ENCODE results near the gene SPATA2.
A peak's percentile ranks its signal among the peaks of the same experiment; 100 is the strongest.
"Not testable (repeated sequence)": the region's sequence is repeated elsewhere in the genome, so short reads cannot be mapped to it uniquely, and the experiment has no call there.

SPATA2 gene

DNA sequence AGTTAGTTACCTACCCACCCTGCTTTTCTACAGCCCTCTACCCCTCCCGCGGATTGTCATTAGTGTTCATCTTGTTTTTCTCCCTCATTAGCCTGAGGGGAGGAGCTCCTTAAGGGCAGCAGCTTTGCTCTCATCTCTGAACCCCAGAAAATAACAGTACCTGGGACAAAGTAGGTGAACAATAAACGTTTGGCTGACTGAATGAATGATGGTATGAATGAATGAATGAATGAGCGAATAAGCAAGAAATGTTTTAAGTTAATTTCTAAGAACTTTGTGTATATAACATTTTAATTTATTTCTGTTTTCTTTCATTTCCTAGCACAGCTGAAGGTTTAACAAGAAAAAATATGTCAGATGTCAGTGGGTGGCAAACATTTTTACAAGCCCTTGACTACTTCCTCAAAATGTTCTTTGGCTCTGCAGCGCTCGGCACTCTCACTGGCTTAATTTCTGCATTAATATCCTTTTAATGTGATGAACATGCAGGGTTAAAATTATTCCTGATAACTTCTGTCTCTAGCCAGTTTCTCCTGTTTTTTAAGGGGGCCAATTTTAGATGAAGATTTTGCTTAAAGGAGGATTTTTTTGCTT is 52.6 kb downstream of the SPATA2 start:
- Histone ChIP-seq H3K27me3 (replicated peaks; ENCODE audit: control insufficient read depth, insufficient read depth, low read length) (no peaks in the 10 kb centered on the region), H3K36me3 (ENCODE audit: control insufficient read depth, insufficient read depth, low read length, severe bottlenecking) (peaks cover 40% of the 10 kb centered on the region), H3K9ac (ENCODE audit: low read length) (no peak overlapping the region), H3K9me3 (ENCODE audit: control insufficient read depth, low read length) (no peaks in the 10 kb centered on the region), H3K4me1 (ENCODE audit: control insufficient read depth, insufficient read depth, low read length) (peaks cover 16% of the 10 kb centered on the region), H3K4me3 (ENCODE audit: low read length) (no peak overlapping the region)
- DNase-seq (ENCODE audit: low read depth) = no peak

DNA sequence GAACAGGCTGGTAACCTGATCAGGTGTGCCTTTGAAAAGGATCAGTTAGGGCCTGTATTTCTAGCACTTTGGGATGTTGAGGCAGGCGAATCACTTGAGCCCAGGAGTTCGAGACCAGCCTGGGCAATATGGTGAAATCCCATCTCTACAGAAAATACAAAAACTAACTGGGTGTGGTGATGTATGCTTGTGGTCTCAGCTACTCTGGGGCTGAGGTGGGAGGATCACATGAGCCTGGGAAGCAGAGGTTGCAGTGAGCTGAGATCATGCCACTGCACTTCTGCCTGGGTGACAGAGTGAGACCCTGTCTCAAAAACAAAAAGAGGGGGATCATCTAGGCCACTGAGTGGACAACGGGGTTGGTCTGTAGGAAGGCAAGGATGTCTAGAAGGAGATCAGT is 54.1 kb downstream of the SPATA2 start:
- Histone ChIP-seq H3K36me3 (ENCODE audit: control insufficient read depth, insufficient read depth, low read length, severe bottlenecking) (peaks cover 48% of the 10 kb centered on the region), H3K4me1 (ENCODE audit: control insufficient read depth, insufficient read depth, low read length) (peaks cover 12% of the 10 kb centered on the region)
- H3K4me3 ChIP-seq (ENCODE audit: low read length); H3K9me3 ChIP-seq (ENCODE audit: control insufficient read depth, low read length); DNase-seq (ENCODE audit: low read depth); H3K27me3 ChIP-seq (replicated peaks; ENCODE audit: control insufficient read depth, insufficient read depth, low read length); H3K9ac ChIP-seq (ENCODE audit: low read length): not testable (repeated sequence)

DNA sequence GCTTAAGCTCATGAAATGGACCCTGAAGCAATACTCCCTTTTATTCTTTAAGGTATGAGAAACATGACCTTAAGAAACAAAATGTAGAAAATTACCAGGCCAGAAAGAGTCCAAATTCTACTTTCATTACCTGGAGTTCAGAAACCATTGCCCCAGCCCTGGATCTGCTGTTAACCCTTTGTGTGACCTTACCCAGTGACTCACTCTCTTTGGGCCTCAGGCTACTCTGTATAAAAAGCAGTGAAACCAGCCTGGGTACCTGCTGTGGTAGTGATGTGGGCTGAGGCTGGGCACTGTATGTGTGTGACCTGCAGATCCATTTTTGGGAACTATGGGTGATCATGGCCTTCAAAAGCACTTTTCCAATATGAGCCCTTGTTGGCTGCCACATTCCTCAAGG is 55.5 kb downstream of the SPATA2 start:
- Histone ChIP-seq H3K4me1 (ENCODE audit: control insufficient read depth, insufficient read depth, low read length) (peaks cover 9% of the 10 kb centered on the region), H3K9ac (ENCODE audit: low read length) (no peak overlapping the region), H3K36me3 (ENCODE audit: control insufficient read depth, insufficient read depth, low read length, severe bottlenecking) (peaks cover 53% of the 10 kb centered on the region), H3K9me3 (ENCODE audit: control insufficient read depth, low read length) (no peaks in the 10 kb centered on the region), H3K27me3 (replicated peaks; ENCODE audit: control insufficient read depth, insufficient read depth, low read length) (no peaks in the 10 kb centered on the region), H3K4me3 (ENCODE audit: low read length) (no peak overlapping the region)
- DNase-seq (ENCODE audit: low read depth) = no peak

DNA sequence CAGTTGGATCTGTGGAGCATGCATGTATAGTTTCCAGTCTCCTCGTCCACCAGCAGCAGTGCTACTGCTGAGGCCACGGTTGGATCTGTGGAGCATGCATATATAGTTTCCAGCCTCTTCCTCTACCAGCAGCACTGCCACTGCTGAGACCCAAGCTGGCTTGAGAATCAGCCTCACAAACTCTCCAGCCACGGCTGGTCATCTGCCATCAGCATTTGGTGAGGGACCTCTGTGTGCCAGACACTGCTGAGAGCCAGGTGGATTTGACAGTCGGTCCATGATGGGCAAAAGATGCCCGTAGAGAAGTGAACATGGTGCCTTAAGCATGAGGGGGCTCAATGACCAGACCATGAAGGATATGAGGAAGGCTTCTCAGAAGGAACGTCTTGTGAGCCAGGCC is 56.3 kb downstream of the SPATA2 start:
- Histone ChIP-seq H3K4me1 (ENCODE audit: control insufficient read depth, insufficient read depth, low read length) (peaks cover 9% of the 10 kb centered on the region), H3K27me3 (replicated peaks; ENCODE audit: control insufficient read depth, insufficient read depth, low read length) (no peaks in the 10 kb centered on the region), H3K9ac (ENCODE audit: low read length) (no peak overlapping the region), H3K9me3 (ENCODE audit: control insufficient read depth, low read length) (no peaks in the 10 kb centered on the region), H3K4me3 (ENCODE audit: low read length) (no peak overlapping the region), H3K36me3 (ENCODE audit: control insufficient read depth, insufficient read depth, low read length, severe bottlenecking) (peaks cover 46% of the 10 kb centered on the region)
- DNase-seq (ENCODE audit: low read depth) = no peak

DNA sequence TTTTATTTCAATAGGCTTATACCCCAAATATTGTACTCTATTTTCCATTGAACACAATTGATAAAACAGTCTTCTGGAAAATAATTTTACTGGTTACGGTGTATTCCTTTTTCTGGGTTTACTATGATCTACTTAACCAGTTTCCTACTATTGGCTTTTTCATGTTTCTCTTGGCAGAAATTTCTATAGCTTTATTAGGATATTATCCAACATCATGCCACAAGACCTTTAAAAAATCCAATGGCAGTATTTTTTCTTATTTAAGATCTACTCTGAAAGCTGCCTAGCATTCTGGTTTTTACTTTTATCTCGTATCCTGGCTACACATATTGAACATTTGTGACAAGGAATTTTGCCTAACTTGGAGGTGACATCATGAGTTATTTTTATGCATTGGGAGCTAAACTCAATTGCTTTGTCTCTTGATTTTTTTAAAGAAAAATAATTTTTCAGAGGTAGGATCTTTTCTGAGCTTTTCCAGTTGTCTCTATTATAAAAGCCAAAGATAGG is 57.2 kb downstream of the SPATA2 start:
- no peaks in the 10 kb centered on the region for H3K27me3 ChIP-seq (replicated peaks; ENCODE audit: control insufficient read depth, insufficient read depth, low read length)
- H3K9ac ChIP-seq (ENCODE audit: low read length) = no peak overlapping the region
- no peaks in the 10 kb centered on the region for H3K9me3 ChIP-seq (ENCODE audit: control insufficient read depth, low read length)

DNA sequence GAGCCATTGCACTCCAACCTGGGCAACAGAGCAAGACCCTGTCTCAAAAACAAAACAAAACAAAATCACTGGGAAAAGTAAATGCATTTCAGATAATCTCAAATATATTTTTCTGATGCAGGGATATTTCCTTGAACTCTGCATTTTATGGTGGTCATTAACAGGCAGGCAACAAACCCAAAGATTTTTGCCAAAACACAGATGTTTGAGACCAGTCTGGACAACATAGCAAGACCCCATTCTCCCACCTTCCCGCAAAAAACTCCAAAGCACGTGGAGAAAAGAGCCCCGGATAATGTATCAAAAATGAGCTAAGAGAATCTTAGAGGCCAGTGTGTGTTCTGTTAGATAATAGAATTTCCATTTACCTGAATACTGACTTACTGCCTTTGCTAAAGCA is 58.4 kb downstream of the SPATA2 start:
- no peaks in the 10 kb centered on the region for H3K27me3 ChIP-seq (replicated peaks; ENCODE audit: control insufficient read depth, insufficient read depth, low read length)
- H3K4me1 ChIP-seq (ENCODE audit: control insufficient read depth, insufficient read depth, low read length) = peaks cover 17% of the 10 kb centered on the region
- DNase-seq (ENCODE audit: low read depth) = no peak
- no peaks in the 10 kb centered on the region for H3K9me3 ChIP-seq (ENCODE audit: control insufficient read depth, low read length)
- H3K9ac ChIP-seq (ENCODE audit: low read length) = no peak overlapping the region
- H3K4me3 ChIP-seq (ENCODE audit: low read length) = no peak overlapping the region
- H3K36me3 ChIP-seq (ENCODE audit: control insufficient read depth, insufficient read depth, low read length, severe bottlenecking) = peaks cover 51% of the 10 kb centered on the region

More for the DNA sequence above, 57.2 kb downstream of the SPATA2 start:
- H3K4me1 ChIP-seq (ENCODE audit: control insufficient read depth, insufficient read depth, low read length) = peaks cover 9% of the 10 kb centered on the region
- H3K4me3 ChIP-seq (ENCODE audit: low read length) = no peak overlapping the region
- H3K36me3 ChIP-seq (ENCODE audit: control insufficient read depth, insufficient read depth, low read length, severe bottlenecking) = peaks cover 47% of the 10 kb centered on the region
- DNase-seq (ENCODE audit: low read depth) = no peak

DNA sequence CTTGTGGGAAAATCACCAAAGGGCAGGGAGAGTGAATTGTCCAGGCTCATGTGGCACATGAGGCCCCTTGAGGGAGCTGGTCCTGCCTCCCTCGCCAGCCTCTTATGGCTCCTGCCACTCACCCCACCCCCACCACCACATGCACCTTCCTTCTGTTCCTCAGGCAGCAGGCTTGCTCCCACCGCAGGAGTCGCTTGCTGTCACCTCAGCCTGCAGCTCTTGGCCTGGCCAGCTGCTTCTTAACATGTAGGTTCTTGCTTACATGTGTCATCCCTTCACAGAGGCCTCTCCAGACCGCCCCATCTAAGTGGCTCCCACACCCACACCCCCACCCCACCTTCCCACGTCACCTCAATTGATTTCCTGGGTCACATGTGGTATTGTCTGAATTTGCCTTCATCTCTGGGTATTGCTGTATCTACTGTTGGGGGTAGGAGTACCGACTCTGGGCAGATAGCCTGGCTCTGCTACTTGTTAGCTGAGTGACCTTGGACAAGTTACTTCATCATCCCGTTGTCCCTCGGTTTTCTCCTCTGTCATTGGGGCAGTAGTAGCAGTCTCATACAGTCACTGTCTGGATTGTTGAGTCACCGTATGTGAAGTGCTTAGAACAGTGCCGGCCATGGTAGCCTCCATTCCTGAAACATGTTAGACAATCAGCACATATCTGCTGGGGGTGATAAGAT is 61.0 kb downstream of the SPATA2 start:
- DNase-seq (ENCODE audit: low read depth) = no peak
- H3K27me3 ChIP-seq (replicated peaks; ENCODE audit: control insufficient read depth, insufficient read depth, low read length) = no peaks in the 10 kb centered on the region
- no peak overlapping the region for H3K9ac ChIP-seq (ENCODE audit: low read length)
- H3K36me3 ChIP-seq (ENCODE audit: control insufficient read depth, insufficient read depth, low read length, severe bottlenecking) = peaks cover 47% of the 10 kb centered on the region
- H3K4me3 ChIP-seq (ENCODE audit: low read length) = no peak overlapping the region
- peaks cover 30% of the 10 kb centered on the region for H3K4me1 ChIP-seq (ENCODE audit: control insufficient read depth, insufficient read depth, low read length)
- no peaks in the 10 kb centered on the region for H3K9me3 ChIP-seq (ENCODE audit: control insufficient read depth, low read length)

DNA sequence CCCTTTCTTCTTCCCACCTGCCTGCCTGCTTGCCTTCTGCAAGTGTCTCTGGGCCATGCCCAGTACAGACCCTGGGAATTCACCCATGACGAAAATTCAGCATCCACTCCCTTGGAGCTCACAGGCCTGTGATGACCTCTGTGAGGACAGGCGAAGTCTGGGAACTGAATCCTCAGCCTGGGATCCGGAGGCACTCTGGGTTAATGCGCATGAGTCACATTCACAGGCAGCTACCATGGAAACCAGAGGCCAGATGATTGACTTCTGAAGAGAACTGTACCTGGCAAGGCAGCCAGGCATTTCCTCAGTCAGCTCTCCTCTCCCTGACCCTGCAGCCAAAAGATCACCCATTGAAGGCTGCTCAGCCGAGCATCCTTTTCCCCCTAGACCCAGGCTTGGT is 61.7 kb downstream of the SPATA2 start:
- Histone ChIP-seq H3K9ac (ENCODE audit: low read length) (no peak overlapping the region), H3K36me3 (ENCODE audit: control insufficient read depth, insufficient read depth, low read length, severe bottlenecking) (peaks cover 45% of the 10 kb centered on the region), H3K4me1 (ENCODE audit: control insufficient read depth, insufficient read depth, low read length) (peaks cover 30% of the 10 kb centered on the region), H3K27me3 (replicated peaks; ENCODE audit: control insufficient read depth, insufficient read depth, low read length) (no peaks in the 10 kb centered on the region), H3K4me3 (ENCODE audit: low read length) (no peak overlapping the region), H3K9me3 (ENCODE audit: control insufficient read depth, low read length) (no peaks in the 10 kb centered on the region)
- DNase-seq (ENCODE audit: low read depth) = peak; percentile 69
